K562 (cell line): ENCODE results near the gene TMEM128. TPM values are rescaled to one million over a fixed set of nuclear protein-coding genes. Genes with fewer than 3 reads are reported as not detected.

Experiments
- ARID2 ChIP-seq: fragments of 450-650 bp; IDR thresholded peaks from 2 replicates; pipeline ENCODE4 v1.6.1; 2017; ENCODE audit warnings: antibody characterized with exemption, mild to moderate bottlenecking
- CREM ChIP-seq: IDR thresholded peaks from 2 replicates; pipeline ENCODE4 v1.6.1; 2014; ENCODE audit warnings: antibody characterized with exemption, low read depth
- GTF3C2 ChIP-seq: IDR thresholded peaks from 3 replicates; pipeline ENCODE4 v1.6.1; 2011; ENCODE audit warnings: borderline replicate concordance, mild to moderate bottlenecking, moderate library complexity; ENCODE audit not compliant: insufficient read length; ENCODE audit errors: extremely low read depth
- HNRNPUL1 ChIP-seq: fragments of 200-400 bp; formaldehyde crosslinking; IDR thresholded peaks from 2 replicates; pipeline ENCODE4 v1.6.1; 2017; ENCODE audit warnings: low read length
- MEIS2 ChIP-seq: fragments of 450-650 bp; IDR thresholded peaks from 2 replicates; pipeline ENCODE4 v1.6.1; 2014; ENCODE audit warnings: mild to moderate bottlenecking; ENCODE audit not compliant: partially characterized antibody
- MYBL2 ChIP-seq, 2 experiments: fragments of 450-650 bp in 1 of 2; sonication (generic) in 1 of 2; formaldehyde crosslinking in 1 of 2; IDR thresholded peaks; 2 replicates each; pipeline versions ENCODE4 v1.6.1 to v1.8.1; 2017 to 2022; ENCODE audit warnings: borderline replicate concordance in 1 of 2, inconsistent platforms in 1 of 2, low read depth in 1 of 2, mild to moderate bottlenecking in 1 of 2, missing genetic modification reagents in 1 of 2, moderate library complexity in 1 of 2
- NFIX ChIP-seq: fragments of 250-450 bp; sonication (Bioruptor Pico); IDR thresholded peaks from 2 replicates; pipeline ENCODE4 v1.4.0; 2020; ENCODE audit warnings: low read depth, mild to moderate bottlenecking, moderate library complexity
- REST ChIP-seq, 2 experiments: fragments of 450-650 bp; formaldehyde crosslinking in 1 of 2; IDR thresholded peaks; 2 replicates each; pipeline versions ENCODE4 v1.4.0 to v1.6.1; 2014 to 2020; ENCODE audit warnings: mild to moderate bottlenecking in 2 of 2, borderline replicate concordance in 1 of 2, low read depth in 1 of 2
- SMARCA5 ChIP-seq: fragments of 450-650 bp; IDR thresholded peaks from 2 replicates; pipeline ENCODE4 v1.6.1; 2016
- TCF7L2 ChIP-seq: fragments of 150-350 bp; IDR thresholded peaks from 2 replicates; pipeline ENCODE4 v1.6.1; 2016; ENCODE audit warnings: low read depth, mild to moderate bottlenecking, low read length, moderate library complexity
- TGIF2 ChIP-seq: sonication (generic); formaldehyde crosslinking; IDR thresholded peaks from 2 replicates; pipeline ENCODE4 v1.8.1; 2022; ENCODE audit warnings: mild to moderate bottlenecking, missing genetic modification reagents, moderate library complexity
- ZBTB33 ChIP-seq: sonication (generic); formaldehyde crosslinking; IDR thresholded peaks from 2 replicates; pipeline ENCODE4 v1.8.1; 2023; ENCODE audit warnings: mild to moderate bottlenecking, missing genetic modification reagents
- ZNF174 ChIP-seq: fragments of 250-450 bp; sonication (Bioruptor Pico); IDR thresholded peaks from 2 replicates; pipeline ENCODE4 v1.4.0; 2020; ENCODE audit warnings: mild to moderate bottlenecking
- polyA plus RNA-seq, 8 experiments: library from polyadenylated mRNA; depleted of rRNA in 4 of 8; stranded (reverse) in 5 of 8; unstranded in 3 of 8; fragments of >200 nt; fragmentation: Nextera tagmentation in 2 of 8; fragmentation: Illumina TruSeq in 1 of 8; extraction: Ambion mirVana in 2 of 8; extraction: Trizol in 1 of 8; gene quantifications; 2 replicates each; pipeline versions ENCODE4 v1.2.1 to v1.2.3, GENCODE V29; 2011 to 2014; ENCODE audit warnings: inconsistent platforms in 1 of 8, missing spikeins in 1 of 8
- total RNA-seq, 7 experiments: library from RNA; depleted of rRNA in 6 of 7; stranded (reverse); fragments of >200 nt in 6 of 7; fragmentation: Illumina TruSeq in 2 of 7; extraction: Trizol in 2 of 7; gene quantifications; 2 replicates each; pipeline versions ENCODE4 v1.2.1 to v1.2.3, GENCODE V29; 2011 to 2021; ENCODE audit warnings: low replicate concordance in 1 of 7

TMEM128 gene
- total and polyA plus RNA-seq, 9 of the 15 experiments (the other 6 are each of a cell fraction or from before 2014, with no cell fraction given), result 9.1 to 40.0 (median 14.3) TPM

- no peak for TF ChIP-seq REST (IDR thresholded peaks at IDR 0.05; ENCODE audit: borderline replicate concordance)
- TF ChIP-seq REST (CRISPR knock-in tag; IDR thresholded peaks at IDR 0.05; ENCODE audit: low read depth), result no peak
- TF ChIP-seq TCF7L2, result no peak
- peak; percentile 84 for TF ChIP-seq MEIS2
- no peak for TF ChIP-seq HNRNPUL1
- TF ChIP-seq GTF3C2, result no peak
- TF ChIP-seq TGIF2, result no peak
- no peak for TF ChIP-seq ZBTB33 (CRISPR knock-in tag)
- TF ChIP-seq ZNF174, result no peak
- TF ChIP-seq SMARCA5, result no peak
- TF ChIP-seq CREM, result peak; percentile 96
- peak; percentile 62 for TF ChIP-seq MYBL2 (IDR thresholded peaks at IDR 0.05; ENCODE audit: low read depth)
- no peak for TF ChIP-seq MYBL2 (CRISPR knock-in tag; IDR thresholded peaks at IDR 0.05; ENCODE audit: borderline replicate concordance)
- no peak for TF ChIP-seq NFIX (CRISPR knock-in tag)
- no peak for TF ChIP-seq ARID2
Observed at GRCh38 chr4:4289941-4290850, 42.2 kb upstream of the TMEM128 start, which contains the start of the genes LYAR and ZBTB49 (continued).
